Endometrium (tissue), 2 donors: ENCODE measurements around the gene SLC15A5.

Experiments
- FAIRE-seq: peaks from 2 replicates; lab custom pipeline; 2012; peaks lifted over from hg19 to GRCh38; lab: Jason Lieb, UNC
- donor health status: control.
- donor health status: control.

Gene SLC15A5

GRCh38 chr12:16260206-16260605 is 17.3 kb downstream of the SLC15A5 start:
- FAIRE-seq: no peak

- no peak for FAIRE-seq
Observed at GRCh38 chr12:16258963-16259362, 18.5 kb downstream of the SLC15A5 start.

GRCh38 chr12:16246264-16246663 is 31.2 kb downstream of the SLC15A5 start:
- FAIRE-seq: no peak

- no peak for FAIRE-seq
Observed at GRCh38 chr12:16245209-16245608, 32.3 kb downstream of the SLC15A5 start.

GRCh38 chr12:16243487-16244412 is 33.7 kb downstream of the SLC15A5 start:
- FAIRE-seq: no peak

GRCh38 chr12:16241346-16241745 is 36.1 kb downstream of the SLC15A5 start:
- FAIRE-seq: no peak

- no peak for FAIRE-seq
Observed at GRCh38 chr12:16238661-16239060, 38.8 kb downstream of the SLC15A5 start.

- FAIRE-seq: no peak
Observed at GRCh38 chr12:16229676-16230075, 47.8 kb downstream of the SLC15A5 start.

- FAIRE-seq: no peak
Observed at GRCh38 chr12:16228067-16228466, 49.4 kb downstream of the SLC15A5 start.

- no peak for FAIRE-seq
Observed at GRCh38 chr12:16225692-16226091, 51.8 kb downstream of the SLC15A5 start.

GRCh38 chr12:16224196-16224595 is 53.3 kb downstream of the SLC15A5 start:
- no peak for FAIRE-seq

- FAIRE-seq: no peak
Observed at GRCh38 chr12:16221776-16222175, 55.7 kb downstream of the SLC15A5 start.

GRCh38 chr12:16220120-16220519 is 57.4 kb downstream of the SLC15A5 start:
- no peak for FAIRE-seq

- FAIRE-seq: no peak
Observed at GRCh38 chr12:16218934-16219751, 58.3 kb downstream of the SLC15A5 start.

- no peak for FAIRE-seq
Observed at GRCh38 chr12:16218234-16218633, 59.3 kb downstream of the SLC15A5 start.

- FAIRE-seq: no peak
Observed at GRCh38 chr12:16211731-16212130, 65.8 kb downstream of the SLC15A5 start.

GRCh38 chr12:16198884-16199283 is 78.6 kb downstream of the SLC15A5 start:
- no peak for FAIRE-seq

GRCh38 chr12:16197600-16197999 is 79.9 kb downstream of the SLC15A5 start:
- no peak for FAIRE-seq

- FAIRE-seq: no peak
Observed at GRCh38 chr12:16189849-16190248, 87.6 kb downstream of the SLC15A5 start.

- no peak for FAIRE-seq
Observed at GRCh38 chr12:16187660-16188059, 89.8 kb downstream of the SLC15A5 start.

GRCh38 chr12:16184681-16185080 is 92.8 kb downstream of the SLC15A5 start:
- FAIRE-seq: no peak

GRCh38 chr12:16183541-16183940 is 93.9 kb downstream of the SLC15A5 start:
- FAIRE-seq: no peak

GRCh38 chr12:16175840-16176239 is 101.6 kb downstream of the SLC15A5 start:
- no peak for FAIRE-seq
